ENCODE data around the gene FLVCR2. TPM values are rescaled to one million over a fixed set of nuclear protein-coding genes. Genes with fewer than 3 reads are reported as not detected.

The FLVCR2 gene
- total RNA-seq, 1 experiment from 2014 or later: 6.6 TPM

- DNase-seq (ENCODE audit: low spot score) (no peak), ATAC-seq (no peak)
- no peak overlapping the region for H3K27ac Mint-ChIP-seq
- H3K9me3 Mint-ChIP-seq: no peaks in the 10 kb centered on the region
- no peak overlapping the region for H3K4me3 Mint-ChIP-seq
- H3K27me3 Mint-ChIP-seq (ENCODE audit: low read depth): no peaks in the 10 kb centered on the region
- H3K36me3 Mint-ChIP-seq: peaks cover 51% of the 10 kb centered on the region
- peaks cover under 1% of the 10 kb centered on the region; the same call in 1 of the 2 replicates for H3K4me1 Mint-ChIP-seq
- CTCF ChIA-PET: interaction anchor here (0.6 to 8.1 kb wide), 24 partner anchors 8 to 329 kb away, joined by 3 to 198 read pairs (median 3); partner anchors contain the start of gene FLVCR2
- POLR2A ChIA-PET: interaction anchor here (1.1 kb wide), 1 partner anchor 76 kb away, joined by 7 read pairs; no protein-coding TSS in a partner anchor
- TF ChIP-seq ATF1 (CRISPR knock-in tag; IDR thresholded peaks at IDR 0.05) (no peak), ELF4 (CRISPR knock-in tag; IDR thresholded peaks at IDR 0.05; ENCODE audit: low read depth) (no peak), CBFB (CRISPR knock-in tag; IDR thresholded peaks at IDR 0.05; ENCODE audit: low read depth) (no peak), ZNF281 (CRISPR knock-in tag; IDR thresholded peaks at IDR 0.05) (no peak), STAT6 (CRISPR knock-in tag; conservative IDR thresholded peaks at IDR 0.05; ENCODE audit: low read depth) (no peak)
- TF ChIP-seq, protein P1, sequence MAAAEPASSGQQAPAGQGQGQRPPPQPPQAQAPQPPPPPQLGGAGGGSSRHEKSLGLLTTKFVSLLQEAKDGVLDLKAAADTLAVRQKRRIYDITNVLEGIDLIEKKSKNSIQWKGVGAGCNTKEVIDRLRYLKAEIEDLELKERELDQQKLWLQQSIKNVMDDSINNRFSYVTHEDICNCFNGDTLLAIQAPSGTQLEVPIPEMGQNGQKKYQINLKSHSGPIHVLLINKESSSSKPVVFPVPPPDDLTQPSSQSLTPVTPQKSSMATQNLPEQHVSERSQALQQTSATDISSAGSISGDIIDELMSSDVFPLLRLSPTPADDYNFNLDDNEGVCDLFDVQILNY (CRISPR knock-in tag; IDR thresholded peaks at IDR 0.05): no peak
- TF ChIP-seq, protein P2, sequence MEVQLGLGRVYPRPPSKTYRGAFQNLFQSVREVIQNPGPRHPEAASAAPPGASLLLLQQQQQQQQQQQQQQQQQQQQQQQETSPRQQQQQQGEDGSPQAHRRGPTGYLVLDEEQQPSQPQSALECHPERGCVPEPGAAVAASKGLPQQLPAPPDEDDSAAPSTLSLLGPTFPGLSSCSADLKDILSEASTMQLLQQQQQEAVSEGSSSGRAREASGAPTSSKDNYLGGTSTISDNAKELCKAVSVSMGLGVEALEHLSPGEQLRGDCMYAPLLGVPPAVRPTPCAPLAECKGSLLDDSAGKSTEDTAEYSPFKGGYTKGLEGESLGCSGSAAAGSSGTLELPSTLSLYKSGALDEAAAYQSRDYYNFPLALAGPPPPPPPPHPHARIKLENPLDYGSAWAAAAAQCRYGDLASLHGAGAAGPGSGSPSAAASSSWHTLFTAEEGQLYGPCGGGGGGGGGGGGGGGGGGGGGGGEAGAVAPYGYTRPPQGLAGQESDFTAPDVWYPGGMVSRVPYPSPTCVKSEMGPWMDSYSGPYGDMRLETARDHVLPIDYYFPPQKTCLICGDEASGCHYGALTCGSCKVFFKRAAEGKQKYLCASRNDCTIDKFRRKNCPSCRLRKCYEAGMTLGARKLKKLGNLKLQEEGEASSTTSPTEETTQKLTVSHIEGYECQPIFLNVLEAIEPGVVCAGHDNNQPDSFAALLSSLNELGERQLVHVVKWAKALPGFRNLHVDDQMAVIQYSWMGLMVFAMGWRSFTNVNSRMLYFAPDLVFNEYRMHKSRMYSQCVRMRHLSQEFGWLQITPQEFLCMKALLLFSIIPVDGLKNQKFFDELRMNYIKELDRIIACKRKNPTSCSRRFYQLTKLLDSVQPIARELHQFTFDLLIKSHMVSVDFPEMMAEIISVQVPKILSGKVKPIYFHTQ (CRISPR knock-in tag; IDR thresholded peaks at IDR 0.05): no peak
Measured at GRCh38 chr14:75653563-75653962, 75.1 kb downstream of the FLVCR2 start.

GRCh38 chr14:75654127-75654732, 75.8 kb downstream of the FLVCR2 start:
- POLR2A ChIA-PET: interaction anchor here (1.1 kb wide), 1 partner anchor 77 kb away, joined by 7 read pairs; no protein-coding TSS in a partner anchor
- Mint-ChIP-seq H3K27ac (no peak overlapping the region), H3K36me3 (peaks cover 50% of the 10 kb centered on the region), H3K27me3 (ENCODE audit: low read depth) (no peaks in the 10 kb centered on the region), H3K4me3 (no peak overlapping the region), H3K4me1 (peaks cover 4% of the 10 kb centered on the region; the same call in 1 of the 2 replicates), H3K9me3 (no peaks in the 10 kb centered on the region)
- peak; percentile 98 for TF ChIP-seq CTCF (IDR thresholded peaks at IDR 0.05)
- TF ChIP-seq, protein P3, sequence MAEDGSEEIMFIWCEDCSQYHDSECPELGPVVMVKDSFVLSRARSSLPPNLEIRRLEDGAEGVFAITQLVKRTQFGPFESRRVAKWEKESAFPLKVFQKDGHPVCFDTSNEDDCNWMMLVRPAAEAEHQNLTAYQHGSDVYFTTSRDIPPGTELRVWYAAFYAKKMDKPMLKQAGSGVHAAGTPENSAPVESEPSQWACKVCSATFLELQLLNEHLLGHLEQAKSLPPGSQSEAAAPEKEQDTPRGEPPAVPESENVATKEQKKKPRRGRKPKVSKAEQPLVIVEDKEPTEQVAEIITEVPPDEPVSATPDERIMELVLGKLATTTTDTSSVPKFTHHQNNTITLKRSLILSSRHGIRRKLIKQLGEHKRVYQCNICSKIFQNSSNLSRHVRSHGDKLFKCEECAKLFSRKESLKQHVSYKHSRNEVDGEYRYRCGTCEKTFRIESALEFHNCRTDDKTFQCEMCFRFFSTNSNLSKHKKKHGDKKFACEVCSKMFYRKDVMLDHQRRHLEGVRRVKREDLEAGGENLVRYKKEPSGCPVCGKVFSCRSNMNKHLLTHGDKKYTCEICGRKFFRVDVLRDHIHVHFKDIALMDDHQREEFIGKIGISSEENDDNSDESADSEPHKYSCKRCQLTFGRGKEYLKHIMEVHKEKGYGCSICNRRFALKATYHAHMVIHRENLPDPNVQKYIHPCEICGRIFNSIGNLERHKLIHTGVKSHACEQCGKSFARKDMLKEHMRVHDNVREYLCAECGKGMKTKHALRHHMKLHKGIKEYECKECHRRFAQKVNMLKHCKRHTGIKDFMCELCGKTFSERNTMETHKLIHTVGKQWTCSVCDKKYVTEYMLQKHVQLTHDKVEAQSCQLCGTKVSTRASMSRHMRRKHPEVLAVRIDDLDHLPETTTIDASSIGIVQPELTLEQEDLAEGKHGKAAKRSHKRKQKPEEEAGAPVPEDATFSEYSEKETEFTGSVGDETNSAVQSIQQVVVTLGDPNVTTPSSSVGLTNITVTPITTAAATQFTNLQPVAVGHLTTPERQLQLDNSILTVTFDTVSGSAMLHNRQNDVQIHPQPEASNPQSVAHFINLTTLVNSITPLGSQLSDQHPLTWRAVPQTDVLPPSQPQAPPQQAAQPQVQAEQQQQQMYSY (CRISPR knock-in tag; IDR thresholded peaks at IDR 0.05): no peak
- CTCF ChIA-PET: interaction anchor here (0.6 to 8.1 kb wide), 29 partner anchors 9 to 414 kb away, joined by 3 to 198 read pairs (median 3); partner anchors contain the start of gene FLVCR2
- ATAC-seq (peak; percentile 92), DNase-seq (ENCODE audit: low spot score) (peak; percentile 86)
